K562 (cell line): Measurements from ENCODE around the gene TCF25.

Source experiments
- BMI1 ChIP-seq: fragments of 150-350 bp; IDR thresholded peaks from 2 replicates; pipeline ENCODE4 v1.6.1; 2014; ENCODE audit warnings: low read length
- BRF1 ChIP-seq: IDR thresholded peaks from 3 replicates; pipeline ENCODE4 v1.6.1; 2011; ENCODE audit warnings: borderline replicate concordance, mild to moderate bottlenecking; ENCODE audit not compliant: insufficient read length; ENCODE audit errors: extremely low read depth
- CAMTA2 ChIP-seq: fragments of 250-450 bp; sonication (Bioruptor Pico); conservative IDR thresholded peaks from 2 replicates; pipeline ENCODE4 v1.5.1; 2022
- CBX3 ChIP-seq, 2 experiments: IDR thresholded peaks; 1 replicate in 1 of 2; 2 replicates in 1 of 2; pipeline ENCODE4 v1.6.1; 2012; ENCODE audit warnings: inconsistent platforms in 2 of 2, low read length in 2 of 2, borderline replicate concordance in 1 of 2, control low read depth in 1 of 2
- CREM ChIP-seq: IDR thresholded peaks from 2 replicates; pipeline ENCODE4 v1.6.1; 2014; ENCODE audit warnings: antibody characterized with exemption, low read depth
- EP300 ChIP-seq: IDR thresholded peaks from 2 replicates; pipeline ENCODE4 v1.6.1; 2012; ENCODE audit warnings: low read length, improper control_type of control experiment
- EZH2 ChIP-seq: IDR thresholded peaks from 2 replicates; pipeline ENCODE4 v1.6.1; 2012; ENCODE audit warnings: low read depth, mild to moderate bottlenecking, inconsistent platforms, low read length, borderline replicate concordance
- FOXK1 ChIP-seq: sonication (generic); formaldehyde crosslinking; IDR thresholded peaks from 2 replicates; pipeline ENCODE4 v1.8.0; 2022; ENCODE audit warnings: missing genetic modification reagents, mild to moderate bottlenecking, borderline replicate concordance
- FOXM1 ChIP-seq, 2 experiments: fragments of 450-650 bp in 1 of 2; sonication (generic) in 1 of 2; formaldehyde crosslinking in 1 of 2; IDR thresholded peaks; 2 replicates each; pipeline versions ENCODE4 v1.6.1 to v1.9.0; 2017 to 2022; ENCODE audit warnings: low read depth in 2 of 2, mild to moderate bottlenecking in 2 of 2, missing genetic modification reagents in 1 of 2, moderate library complexity in 1 of 2
- NONO ChIP-seq, 2 experiments: fragments of 200-400 bp in 1 of 2; fragments of 450-650 bp in 1 of 2; formaldehyde crosslinking in 1 of 2; IDR thresholded peaks; 2 replicates each; pipeline ENCODE4 v1.6.1; 2017; ENCODE audit warnings: low read depth in 2 of 2, mild to moderate bottlenecking in 2 of 2, moderate library complexity in 2 of 2, low read length in 1 of 2
- RFX7 ChIP-seq: fragments of 250-450 bp; sonication (Bioruptor Pico); IDR thresholded peaks from 2 replicates; pipeline ENCODE4 v1.5.1; 2021; ENCODE audit warnings: mild to moderate bottlenecking
- XRCC3 ChIP-seq: fragments of 450-650 bp; IDR thresholded peaks from 2 replicates; pipeline ENCODE4 v1.6.1; 2017; ENCODE audit warnings: mild to moderate bottlenecking, moderate library complexity
- TF ChIP-seq, protein P1 (sequence below), 3 experiments: IDR thresholded peaks in 2 of 3; conservative IDR thresholded peaks in 1 of 3; 2 replicates each; pipeline ENCODE4 v1.5.1; 2011 to 2012; ENCODE audit warnings: low read length in 3 of 3, mild to moderate bottlenecking in 3 of 3, control low read depth in 2 of 3, improper control_type of control experiment in 1 of 3, inconsistent platforms in 1 of 3, low read depth in 1 of 3, mixed read lengths in 1 of 3, moderate library complexity in 1 of 3; ENCODE audit not compliant: insufficient read depth in 2 of 3

DNA sequence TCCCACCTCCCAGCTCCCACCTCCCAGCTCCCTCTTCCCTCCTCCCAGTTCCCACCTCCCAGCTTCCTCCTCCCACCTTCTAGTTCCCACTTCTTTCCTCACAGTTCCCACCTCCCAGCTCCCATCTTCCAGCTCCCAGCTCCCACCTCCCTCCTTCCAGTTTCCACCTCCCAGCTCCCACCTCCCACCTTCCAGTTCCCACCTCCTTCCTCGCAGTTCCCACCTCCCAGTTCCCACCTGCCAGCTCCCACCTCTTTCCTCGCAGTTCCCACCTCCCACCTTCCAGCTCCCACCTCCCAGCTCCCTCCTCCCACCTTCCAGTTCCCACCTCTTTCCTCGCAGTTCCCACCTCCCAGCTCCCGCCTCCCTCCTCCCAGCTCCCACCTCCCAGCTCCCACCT lies 34.8 kb downstream of the TCF25 start:
- TF ChIP-seq EP300 (no peak), BMI1 (no peak), FOXM1 (IDR thresholded peaks at IDR 0.05; ENCODE audit: low read depth) (no peak), FOXM1 (CRISPR knock-in tag; IDR thresholded peaks at IDR 0.05; ENCODE audit: low read depth) (no peak), NONO (IDR thresholded peaks at IDR 0.05; ENCODE audit: low read depth in 2 of 2, low read length in 1 of 2) (no peak), CAMTA2 (CRISPR knock-in tag) (no peak), CBX3 (IDR thresholded peaks at IDR 0.05; ENCODE audit: borderline replicate concordance in 1 of 2, low read length in 2 of 2) (no peak), BRF1 (no peak), XRCC3 (no peak), CREM (no peak), RFX7 (CRISPR knock-in tag) (no peak), EZH2 (no peak), FOXK1 (CRISPR knock-in tag) (no peak)
- TF ChIP-seq, protein P1, sequence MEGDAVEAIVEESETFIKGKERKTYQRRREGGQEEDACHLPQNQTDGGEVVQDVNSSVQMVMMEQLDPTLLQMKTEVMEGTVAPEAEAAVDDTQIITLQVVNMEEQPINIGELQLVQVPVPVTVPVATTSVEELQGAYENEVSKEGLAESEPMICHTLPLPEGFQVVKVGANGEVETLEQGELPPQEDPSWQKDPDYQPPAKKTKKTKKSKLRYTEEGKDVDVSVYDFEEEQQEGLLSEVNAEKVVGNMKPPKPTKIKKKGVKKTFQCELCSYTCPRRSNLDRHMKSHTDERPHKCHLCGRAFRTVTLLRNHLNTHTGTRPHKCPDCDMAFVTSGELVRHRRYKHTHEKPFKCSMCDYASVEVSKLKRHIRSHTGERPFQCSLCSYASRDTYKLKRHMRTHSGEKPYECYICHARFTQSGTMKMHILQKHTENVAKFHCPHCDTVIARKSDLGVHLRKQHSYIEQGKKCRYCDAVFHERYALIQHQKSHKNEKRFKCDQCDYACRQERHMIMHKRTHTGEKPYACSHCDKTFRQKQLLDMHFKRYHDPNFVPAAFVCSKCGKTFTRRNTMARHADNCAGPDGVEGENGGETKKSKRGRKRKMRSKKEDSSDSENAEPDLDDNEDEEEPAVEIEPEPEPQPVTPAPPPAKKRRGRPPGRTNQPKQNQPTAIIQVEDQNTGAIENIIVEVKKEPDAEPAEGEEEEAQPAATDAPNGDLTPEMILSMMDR (IDR thresholded peaks at IDR 0.05 in 2 of 3, conservative IDR thresholded peaks at IDR 0.05 in 1 of 3; ENCODE audit: insufficient read depth in 2 of 3, low read depth in 1 of 3, low read length in 3 of 3) = no peak
